Muscle layer of duodenum (tissue), 2 donors: Measurements from ENCODE around the gene DBNDD1.

Experiments
- H3K27ac ChIP-seq: one replicate; pipeline ENCODE4 v1.7.0; 2013; ENCODE audit warnings: mild to moderate bottlenecking, low read length
- H3K27me3 ChIP-seq: one replicate; pipeline ENCODE4 v1.7.0; 2013; ENCODE audit warnings: low read depth, mild to moderate bottlenecking, control low read depth, low read length
- H3K36me3 ChIP-seq, 2 donors: one replicate each; pipeline ENCODE4 v1.7.0; 2013; ENCODE audit warnings: low read length in 2 of 2, control low read depth in 1 of 2, mild to moderate bottlenecking in 1 of 2; ENCODE audit not compliant: insufficient read depth in 2 of 2, control insufficient read depth in 1 of 2
- H3K4me1 ChIP-seq, 2 donors: one replicate each; pipeline ENCODE4 v1.7.0; 2013; ENCODE audit warnings: low read length in 2 of 2, mild to moderate bottlenecking in 2 of 2, control low read depth in 1 of 2, moderate library complexity in 1 of 2; ENCODE audit not compliant: insufficient read depth in 2 of 2, control insufficient read depth in 1 of 2
- H3K4me3 ChIP-seq, 2 donors: one replicate each; pipeline ENCODE4 v1.7.0; 2013; ENCODE audit warnings: low read length in 2 of 2, low read depth in 1 of 2, mild to moderate bottlenecking in 1 of 2
- H3K9me3 ChIP-seq, 2 donors: one replicate each; pipeline ENCODE4 v1.7.0; 2013; ENCODE audit warnings: low read length in 2 of 2, control low read depth in 1 of 2, mild to moderate bottlenecking in 1 of 2; ENCODE audit not compliant: control insufficient read depth in 1 of 2
- donor health status: healthy.

Gene DBNDD1

DNA sequence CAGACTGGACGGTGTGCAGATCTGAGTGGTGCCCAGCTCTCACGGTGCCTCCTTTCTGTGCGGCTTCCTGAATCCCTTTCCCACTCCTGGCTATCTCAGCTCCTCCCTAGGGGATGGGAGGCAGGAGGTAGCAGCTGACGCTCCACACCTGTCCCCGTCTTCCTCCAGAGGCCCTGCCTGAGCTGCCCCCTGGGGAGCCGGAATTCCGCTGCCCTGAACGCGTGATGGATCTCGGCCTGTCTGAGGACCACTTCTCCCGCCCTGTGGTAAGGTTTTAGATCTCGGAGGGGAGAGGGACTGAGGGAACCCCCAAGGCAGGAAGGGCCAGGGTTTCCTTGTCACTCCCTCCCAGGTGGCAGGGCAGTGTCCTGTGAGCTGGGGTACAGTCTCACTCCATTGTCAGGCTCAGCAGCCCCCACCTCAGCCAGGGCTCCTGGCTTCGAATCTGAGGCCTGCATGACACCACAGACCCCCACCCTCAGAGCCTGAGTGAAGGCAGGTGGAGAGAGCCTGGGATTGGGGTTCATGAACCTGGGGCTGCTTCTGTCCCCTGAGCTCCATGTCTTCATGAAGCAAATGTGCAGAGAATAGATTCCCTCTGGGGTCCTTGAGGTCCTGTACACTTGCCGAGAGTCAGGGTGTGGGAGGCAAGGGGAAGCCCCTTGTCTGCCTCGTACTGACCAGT is 64.1 kb downstream of the DBNDD1 start:
- no peaks in the 10 kb centered on the region for H3K4me1 ChIP-seq
- peaks cover 12 to 46% of the 10 kb centered on the region in 2 donors for H3K36me3 ChIP-seq
- no peaks in the 10 kb centered on the region for H3K27me3 ChIP-seq
- no peak overlapping the region for H3K4me3 ChIP-seq
- no peak overlapping the region for H3K27ac ChIP-seq
- no peaks in the 10 kb centered on the region for H3K9me3 ChIP-seq
